T-helper 1 cell (primary cell): ENCODE data around the gene RBPMS2.
A peak's percentile ranks its signal among the peaks of the same experiment; 100 is the strongest.
"Not testable (repeated sequence)": the region's sequence is repeated elsewhere in the genome, so short reads cannot be mapped to it uniquely, and the experiment has no call there.

Experiments used
- DNase-seq, 5 donors: peaks; one replicate each; pipeline ENCODE4 v3.0.0-alpha.2; 2012 to 2020

The RBPMS2 gene

GRCh38 chr15:64753480-64754185 lies 21.8 kb downstream of the RBPMS2 start:
- DNase-seq = no peak

- DNase-seq = no peak
Measured at GRCh38 chr15:64751464-64751863, 23.9 kb downstream of the RBPMS2 start.

- no peak for DNase-seq
Measured at GRCh38 chr15:64749999-64750657, 25.3 kb downstream of the RBPMS2 start.

- no peak for DNase-seq
Measured at GRCh38 chr15:64749167-64749566, 26.2 kb downstream of the RBPMS2 start.

GRCh38 chr15:64748251-64748650 lies 27.1 kb downstream of the RBPMS2 start:
- no peak for DNase-seq

GRCh38 chr15:64747578-64747977 lies 27.8 kb downstream of the RBPMS2 start:
- DNase-seq = no peak

GRCh38 chr15:64746921-64747320 lies 28.5 kb downstream of the RBPMS2 start:
- no peak for DNase-seq

GRCh38 chr15:64746356-64746755 lies 29.0 kb downstream of the RBPMS2 start:
- no peak for DNase-seq

GRCh38 chr15:64743691-64744090 lies 31.7 kb downstream of the RBPMS2 start:
- DNase-seq = no peak

- no peak for DNase-seq
Measured at GRCh38 chr15:64742921-64743320, 32.5 kb downstream of the RBPMS2 start.

- no peak for DNase-seq
Measured at GRCh38 chr15:64742385-64742784, 33.0 kb downstream of the RBPMS2 start.

- DNase-seq = not testable (repeated sequence)
Measured at GRCh38 chr15:64741708-64742107, 33.7 kb downstream of the RBPMS2 start.

- DNase-seq = no peak
Measured at GRCh38 chr15:64740311-64741170, 34.8 kb downstream of the RBPMS2 start.

- no peak for DNase-seq
Measured at GRCh38 chr15:64739577-64740143, 35.7 kb downstream of the RBPMS2 start.

GRCh38 chr15:64739156-64739555 lies 36.2 kb downstream of the RBPMS2 start:
- no peak for DNase-seq

GRCh38 chr15:64738226-64739095 lies 36.9 kb downstream of the RBPMS2 start:
- DNase-seq = no peak

- no peak for DNase-seq
Measured at GRCh38 chr15:64732156-64732860, 43.1 kb downstream of the RBPMS2 start.

- DNase-seq = no peak
Measured at GRCh38 chr15:64731805-64732151, 43.6 kb downstream of the RBPMS2 start.

GRCh38 chr15:64731012-64731804 lies 44.2 kb downstream of the RBPMS2 start:
- DNase-seq = peak; percentile 57 to 86 (median 72)

GRCh38 chr15:64730151-64730550 lies 45.2 kb downstream of the RBPMS2 start:
- DNase-seq = no peak

- DNase-seq = no peak
Measured at GRCh38 chr15:64720188-64720587, 55.2 kb downstream of the RBPMS2 start.
